Transverse colon (tissue), 4 donors: ENCODE data around the gene BSDC1.

Source experiments
- CTCF ChIP-seq, 5 experiments: fragments of 200-600 bp in 3 of 5; fragments of 450-650 bp in 2 of 5; sonication (generic) in 3 of 5; IDR thresholded peaks; 1 replicate in 2 of 5; 2 replicates in 3 of 5; pipeline ENCODE4 v1.5.1; 2016 to 2017; ENCODE audit warnings: antibody characterized with exemption in 5 of 5, inconsistent platforms in 3 of 5, mild to moderate bottlenecking in 2 of 5, moderate library complexity in 1 of 5
- POLR2A ChIP-seq: fragments of 450-650 bp; IDR thresholded peaks from one replicate; pipeline ENCODE4 v1.6.1; 2016; ENCODE audit warnings: antibody characterized with exemption, mild to moderate bottlenecking, moderate library complexity
- POLR2AphosphoS5 ChIP-seq, 3 donors: sonication (generic); formaldehyde crosslinking; IDR thresholded peaks; one replicate each; pipeline ENCODE4 v1.6.1; 2016; ENCODE audit warnings: antibody characterized with exemption in 3 of 3

DNA sequence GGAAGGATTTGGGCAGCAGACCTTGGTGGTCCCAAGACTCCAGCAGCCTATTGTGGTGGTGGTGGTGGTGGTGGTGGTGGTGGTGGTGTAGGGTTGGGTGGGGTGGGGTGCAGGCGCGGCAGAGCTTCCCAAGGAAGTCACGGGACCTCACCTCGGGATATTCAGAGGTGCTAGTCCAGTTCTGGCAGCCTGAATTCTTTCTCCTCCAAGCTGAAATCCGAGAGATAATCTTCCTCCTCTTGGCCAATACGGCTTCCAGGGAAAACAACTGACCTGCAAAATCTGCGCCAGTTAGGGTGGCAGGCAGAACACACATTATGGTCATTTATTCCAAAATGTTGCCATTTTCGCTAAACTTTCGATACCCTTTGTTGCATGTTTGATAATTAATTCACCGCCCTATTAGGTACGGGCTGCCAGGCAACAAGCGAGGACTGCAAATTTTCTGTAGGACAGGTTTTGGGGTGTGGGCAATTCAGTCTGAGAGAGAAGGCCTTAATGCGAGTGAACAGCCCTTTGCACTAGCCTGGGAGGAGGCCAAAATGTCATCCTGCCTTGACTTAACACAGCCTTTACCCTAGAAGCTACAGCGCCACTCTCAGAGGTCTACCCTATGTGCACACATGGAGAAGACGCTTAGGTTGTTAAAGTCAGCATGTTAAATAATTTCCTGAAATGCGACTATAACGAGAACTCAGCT is 33.2 kb upstream of the BSDC1 start:
- TF ChIP-seq CTCF (IDR thresholded peaks at IDR 0.05) (no peak), POLR2A (no peak), POLR2AphosphoS5 (IDR thresholded peaks at IDR 0.05) (no peak)
